Hepatocyte (in vitro differentiated cells): Measurements from ENCODE around the gene ADIG.

Source experiments
- EZH2 ChIP-seq: fragments of 200-600 bp; sonication (generic); IDR thresholded peaks from 2 replicates; pipeline ENCODE4 v1.6.1; 2016; ENCODE audit warnings: antibody characterized with exemption, mild to moderate bottlenecking, borderline replicate concordance
- TF ChIP-seq, protein P1 (sequence below): fragments of 200-600 bp; sonication (generic); IDR thresholded peaks from 2 replicates; pipeline ENCODE4 v1.5.1; 2016; ENCODE audit warnings: antibody characterized with exemption, mild to moderate bottlenecking; ENCODE audit not compliant: poor library complexity

DNA sequence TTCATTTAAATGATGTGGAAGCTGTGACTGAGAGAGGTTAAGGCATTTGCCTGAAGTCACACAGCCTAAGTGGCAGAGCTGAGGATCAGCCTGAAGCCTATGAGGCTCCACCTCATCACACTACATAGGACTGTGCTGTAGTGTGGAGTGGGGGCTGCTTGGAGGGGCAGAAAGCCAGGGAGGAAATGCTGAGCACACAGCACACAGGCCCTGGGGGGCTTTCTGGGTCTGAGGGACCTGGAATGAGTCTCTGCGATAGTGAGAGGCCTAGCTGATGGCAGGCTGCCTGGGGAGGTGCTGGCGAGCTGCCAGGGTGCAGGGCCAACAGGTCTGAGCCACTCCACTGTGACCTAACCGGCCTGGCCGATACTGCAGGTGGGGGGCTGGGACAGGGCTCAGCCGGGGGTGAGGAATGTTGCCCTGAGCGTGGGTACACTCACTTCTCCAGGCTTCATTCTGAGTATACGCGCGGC, 18.4 kb downstream of the ADIG start:
- TF ChIP-seq, protein P1, sequence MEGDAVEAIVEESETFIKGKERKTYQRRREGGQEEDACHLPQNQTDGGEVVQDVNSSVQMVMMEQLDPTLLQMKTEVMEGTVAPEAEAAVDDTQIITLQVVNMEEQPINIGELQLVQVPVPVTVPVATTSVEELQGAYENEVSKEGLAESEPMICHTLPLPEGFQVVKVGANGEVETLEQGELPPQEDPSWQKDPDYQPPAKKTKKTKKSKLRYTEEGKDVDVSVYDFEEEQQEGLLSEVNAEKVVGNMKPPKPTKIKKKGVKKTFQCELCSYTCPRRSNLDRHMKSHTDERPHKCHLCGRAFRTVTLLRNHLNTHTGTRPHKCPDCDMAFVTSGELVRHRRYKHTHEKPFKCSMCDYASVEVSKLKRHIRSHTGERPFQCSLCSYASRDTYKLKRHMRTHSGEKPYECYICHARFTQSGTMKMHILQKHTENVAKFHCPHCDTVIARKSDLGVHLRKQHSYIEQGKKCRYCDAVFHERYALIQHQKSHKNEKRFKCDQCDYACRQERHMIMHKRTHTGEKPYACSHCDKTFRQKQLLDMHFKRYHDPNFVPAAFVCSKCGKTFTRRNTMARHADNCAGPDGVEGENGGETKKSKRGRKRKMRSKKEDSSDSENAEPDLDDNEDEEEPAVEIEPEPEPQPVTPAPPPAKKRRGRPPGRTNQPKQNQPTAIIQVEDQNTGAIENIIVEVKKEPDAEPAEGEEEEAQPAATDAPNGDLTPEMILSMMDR, result no peak
- no peak for TF ChIP-seq EZH2
